C1 segment of cervical spinal cord (tissue), 14 donors: ENCODE results near the gene CCR1.
"Not testable (repeated sequence)": the region's sequence is repeated elsewhere in the genome, so short reads cannot be mapped to it uniquely, and the experiment has no call there.

Experiments
- DNase-seq, 14 donors: peaks; one replicate each; lab custom pipeline; 2025; lab: John Stamatoyannopoulos, UW

Gene CCR1

DNA sequence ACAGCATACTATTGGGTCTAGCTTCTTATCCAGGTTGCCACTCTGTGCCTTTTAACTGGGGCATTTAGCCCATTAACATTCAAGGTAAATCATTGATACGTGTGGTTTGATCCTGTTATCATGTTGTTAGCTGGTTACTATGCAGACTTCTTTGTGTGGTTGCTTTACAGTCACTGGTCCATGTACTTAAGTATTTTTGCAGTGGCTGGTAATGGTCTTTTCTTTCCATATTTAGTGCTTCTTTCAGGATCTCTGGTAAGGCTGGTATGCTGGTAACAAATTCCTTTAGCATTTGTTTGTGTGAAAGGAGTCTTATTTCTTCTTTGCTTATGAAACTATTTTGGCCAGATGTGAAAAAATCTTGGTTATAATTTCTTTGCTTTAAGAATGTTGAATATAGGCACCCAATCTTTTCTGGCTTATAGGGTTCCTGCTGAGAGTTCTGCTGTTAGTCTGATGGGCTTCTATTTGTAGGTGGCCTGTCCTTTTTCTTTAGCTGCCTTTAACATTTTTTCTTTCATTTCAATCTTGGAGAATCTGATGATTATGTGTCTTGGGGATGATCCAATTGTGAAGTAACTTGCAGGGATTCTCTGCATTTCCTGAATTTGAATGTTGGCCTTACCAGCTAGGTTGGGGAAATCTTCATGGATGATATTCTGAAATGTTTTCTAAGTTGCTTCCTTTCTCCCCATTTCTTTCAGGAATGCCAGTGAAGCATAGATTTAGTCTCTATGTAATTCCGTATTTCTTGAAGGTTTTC is 39.3 kb downstream of the CCR1 start:
- DNase-seq: no peak

GRCh38 chr3:46163556-46164041 is 44.5 kb downstream of the CCR1 start:
- DNase-seq: no peak

- DNase-seq: no peak
Measured at GRCh38 chr3:46162975-46163555, 45.0 kb downstream of the CCR1 start.

DNA sequence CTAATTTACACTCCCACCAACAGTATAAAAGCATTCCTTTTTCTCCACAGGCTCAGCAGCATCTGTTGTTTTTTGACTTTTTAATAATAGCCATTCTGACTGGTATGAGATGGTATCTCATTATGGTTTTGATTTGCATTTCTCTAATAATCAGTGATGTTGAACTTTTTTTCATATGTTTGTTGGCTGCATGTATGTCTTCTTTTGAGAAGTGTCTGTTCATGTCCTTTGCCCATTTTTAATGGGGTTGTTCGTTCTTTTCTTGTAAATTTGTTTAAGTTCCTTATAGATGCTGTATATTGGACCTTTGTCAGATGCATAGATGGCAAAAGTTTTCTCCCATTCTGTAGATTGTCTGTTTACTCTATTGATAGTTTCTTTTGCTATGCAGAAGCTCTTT is 50.4 kb downstream of the CCR1 start:
- not testable (repeated sequence) for DNase-seq

GRCh38 chr3:46154311-46154710 is 53.8 kb downstream of the CCR1 start:
- no peak for DNase-seq
